Osteocyte (in vitro differentiated cells): ENCODE results near the gene KRTAP5-10. TPM values are rescaled to one million over a fixed set of nuclear protein-coding genes. Genes with fewer than 3 reads are reported as not detected.
"Not testable (repeated sequence)": the region's sequence is repeated elsewhere in the genome, so short reads cannot be mapped to it uniquely, and the experiment has no call there.

Experiments
- DNase-seq: peaks from one replicate; pipeline ENCODE4 v3.0.0; 2021; ENCODE audit warnings: mixed read lengths; ENCODE audit not compliant: unreplicated experiment; ENCODE audit errors: extremely low spot score
- H3K27ac Mint-ChIP-seq: one replicate; pipeline ENCODE4 v1.8.0; 2021; ENCODE audit warnings: mild to moderate bottlenecking, mixed read lengths; ENCODE audit not compliant: unreplicated experiment
- H3K27me3 Mint-ChIP-seq: one replicate; pipeline ENCODE4 v1.8.0; 2021; ENCODE audit warnings: mixed read lengths; ENCODE audit not compliant: unreplicated experiment
- H3K36me3 Mint-ChIP-seq: one replicate; pipeline ENCODE4 v1.8.0; 2021; ENCODE audit warnings: mixed read lengths; ENCODE audit not compliant: unreplicated experiment
- H3K4me1 Mint-ChIP-seq: one replicate; pipeline ENCODE4 v1.8.0; 2021; ENCODE audit warnings: mixed read lengths; ENCODE audit not compliant: unreplicated experiment
- H3K4me3 Mint-ChIP-seq: one replicate; pipeline ENCODE4 v1.8.0; 2021; ENCODE audit warnings: mild to moderate bottlenecking, moderate library complexity, mixed read lengths; ENCODE audit not compliant: unreplicated experiment
- H3K9me3 Mint-ChIP-seq: one replicate; pipeline ENCODE4 v1.8.0; 2021; ENCODE audit warnings: mixed read lengths; ENCODE audit not compliant: unreplicated experiment
- total RNA-seq: library from RNA; stranded (reverse); gene quantifications from 2 replicates; pipeline ENCODE4 v1.2.1, GENCODE V29; 2021
- TF ChIP-seq, protein P1 (sequence below): fragments of 200-600 bp; sonication (generic); IDR thresholded peaks from 2 replicates; pipeline ENCODE4 v1.5.0; 2021; ENCODE audit warnings: antibody characterized with exemption, mild to moderate bottlenecking, moderate library complexity

KRTAP5-10 gene
- total RNA-seq, 1 donor from 2014 or later = 0.30 TPM

DNA sequence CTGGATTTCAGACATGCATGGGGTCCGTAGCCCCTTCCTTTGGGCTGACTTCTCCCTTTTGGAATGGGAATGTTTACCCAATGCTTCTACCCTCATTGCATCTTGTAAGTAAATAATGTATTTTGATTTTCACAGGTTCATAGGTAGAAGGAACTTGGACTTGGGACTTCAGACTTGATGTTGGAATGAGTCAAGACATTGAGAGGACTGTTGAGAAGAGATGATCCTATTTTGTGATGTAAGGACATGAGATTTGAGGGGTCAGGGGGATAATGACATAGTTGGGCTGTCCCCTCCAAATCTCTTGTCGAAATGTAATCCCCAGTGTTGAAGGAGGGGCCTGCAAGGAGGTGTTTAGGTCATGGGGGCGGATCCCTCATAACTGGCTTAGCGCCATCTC lies 933 bp upstream of the KRTAP5-10 start:
- no peak for DNase-seq
- H3K36me3 Mint-ChIP-seq = peaks cover 2% of the 10 kb centered on the region
- peaks cover 48% of the 10 kb centered on the region for H3K27me3 Mint-ChIP-seq
- peaks cover 10% of the 10 kb centered on the region for H3K9me3 Mint-ChIP-seq
- no peak overlapping the region for H3K27ac Mint-ChIP-seq
- no peaks in the 10 kb centered on the region for H3K4me1 Mint-ChIP-seq
- TF ChIP-seq, protein P1, sequence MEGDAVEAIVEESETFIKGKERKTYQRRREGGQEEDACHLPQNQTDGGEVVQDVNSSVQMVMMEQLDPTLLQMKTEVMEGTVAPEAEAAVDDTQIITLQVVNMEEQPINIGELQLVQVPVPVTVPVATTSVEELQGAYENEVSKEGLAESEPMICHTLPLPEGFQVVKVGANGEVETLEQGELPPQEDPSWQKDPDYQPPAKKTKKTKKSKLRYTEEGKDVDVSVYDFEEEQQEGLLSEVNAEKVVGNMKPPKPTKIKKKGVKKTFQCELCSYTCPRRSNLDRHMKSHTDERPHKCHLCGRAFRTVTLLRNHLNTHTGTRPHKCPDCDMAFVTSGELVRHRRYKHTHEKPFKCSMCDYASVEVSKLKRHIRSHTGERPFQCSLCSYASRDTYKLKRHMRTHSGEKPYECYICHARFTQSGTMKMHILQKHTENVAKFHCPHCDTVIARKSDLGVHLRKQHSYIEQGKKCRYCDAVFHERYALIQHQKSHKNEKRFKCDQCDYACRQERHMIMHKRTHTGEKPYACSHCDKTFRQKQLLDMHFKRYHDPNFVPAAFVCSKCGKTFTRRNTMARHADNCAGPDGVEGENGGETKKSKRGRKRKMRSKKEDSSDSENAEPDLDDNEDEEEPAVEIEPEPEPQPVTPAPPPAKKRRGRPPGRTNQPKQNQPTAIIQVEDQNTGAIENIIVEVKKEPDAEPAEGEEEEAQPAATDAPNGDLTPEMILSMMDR = no peak
- H3K4me3 Mint-ChIP-seq = no peak overlapping the region

DNA sequence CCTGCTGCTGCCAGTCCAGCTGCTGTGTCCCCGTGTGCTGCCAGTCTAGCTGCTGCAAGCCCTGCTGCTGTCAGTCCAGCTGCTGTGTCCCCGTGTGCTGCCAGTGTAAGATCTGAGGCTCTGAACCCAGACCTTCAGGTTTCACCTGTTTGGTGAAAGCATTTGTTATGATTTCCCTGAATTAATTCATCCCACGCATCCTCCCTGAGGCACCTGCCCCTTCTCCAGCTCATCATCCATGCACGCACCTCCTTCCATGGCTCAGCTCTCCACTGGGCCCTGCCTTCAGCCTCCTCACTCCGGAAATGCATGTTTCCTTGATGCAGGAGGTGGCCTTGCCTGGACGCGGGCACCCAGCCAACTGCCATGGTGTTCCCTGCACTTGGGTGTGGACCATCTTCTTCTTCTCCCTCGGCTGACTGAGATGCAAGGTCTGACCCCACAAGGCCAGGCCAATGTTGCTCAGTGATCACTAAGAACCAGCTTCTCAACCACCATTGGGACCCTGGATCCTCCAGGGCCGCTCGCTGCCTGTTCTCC lies 788 bp downstream of the KRTAP5-10 start:
- DNase-seq = no peak
- H3K27me3 Mint-ChIP-seq = peaks cover 48% of the 10 kb centered on the region
- no peaks in the 10 kb centered on the region for H3K4me1 Mint-ChIP-seq
- peaks cover 6% of the 10 kb centered on the region for H3K9me3 Mint-ChIP-seq
- H3K4me3 Mint-ChIP-seq = no peak overlapping the region
- TF ChIP-seq, protein P1 = no peak
- H3K36me3 Mint-ChIP-seq = peaks cover 2% of the 10 kb centered on the region
- no peak overlapping the region for H3K27ac Mint-ChIP-seq

DNA sequence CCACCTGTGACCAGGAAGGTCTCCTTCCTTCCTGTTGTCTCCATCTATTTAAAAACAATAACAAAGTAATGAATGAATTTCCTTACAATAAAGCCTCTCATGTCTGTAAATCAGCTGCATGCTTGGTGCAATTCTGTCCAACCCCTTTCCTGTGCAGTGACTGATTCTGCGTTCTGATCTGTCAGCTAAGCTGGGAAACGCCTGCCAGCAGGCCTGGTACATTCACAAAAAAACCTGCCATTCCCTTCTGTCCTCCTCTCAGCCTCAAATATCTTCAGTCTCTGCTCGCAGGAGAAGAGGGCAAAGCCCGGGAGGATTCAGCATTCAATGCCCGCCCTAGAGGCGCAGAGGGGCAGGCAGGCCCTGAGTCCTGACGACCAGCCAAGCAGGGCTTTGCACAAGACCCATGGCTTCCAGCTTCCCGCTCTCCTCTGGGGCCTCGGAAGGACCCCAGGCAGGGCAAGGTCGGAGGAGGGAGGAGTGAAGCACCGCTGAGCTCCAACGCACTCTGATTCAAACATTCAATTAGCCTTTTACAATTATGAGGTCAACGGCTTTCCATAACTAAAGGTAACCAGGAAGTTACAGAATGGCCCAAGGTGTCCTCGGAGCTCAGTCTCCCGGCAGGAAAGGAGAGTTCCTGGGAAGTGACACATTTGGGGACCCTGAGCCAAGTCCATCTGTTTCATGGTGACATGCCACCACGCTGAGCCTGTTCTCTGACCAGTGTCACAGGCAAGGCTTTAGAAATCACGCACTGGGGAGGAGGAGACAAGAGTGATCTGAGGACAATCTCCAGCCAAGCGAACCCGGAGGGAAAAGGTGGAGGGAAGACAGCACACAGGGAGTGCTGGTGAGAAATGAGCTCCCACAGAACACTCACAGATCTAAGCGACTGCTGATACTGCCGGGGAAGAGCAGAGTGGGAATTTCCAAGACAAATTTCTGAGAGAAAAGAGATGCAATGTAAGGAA lies 1.6 kb downstream of the KRTAP5-10 start:
- not testable (repeated sequence) for H3K9me3 Mint-ChIP-seq, DNase-seq, H3K4me3 Mint-ChIP-seq, H3K27ac Mint-ChIP-seq, H3K36me3 Mint-ChIP-seq, H3K4me1 Mint-ChIP-seq
- peaks cover 47% of the 10 kb centered on the region for H3K27me3 Mint-ChIP-seq

DNA sequence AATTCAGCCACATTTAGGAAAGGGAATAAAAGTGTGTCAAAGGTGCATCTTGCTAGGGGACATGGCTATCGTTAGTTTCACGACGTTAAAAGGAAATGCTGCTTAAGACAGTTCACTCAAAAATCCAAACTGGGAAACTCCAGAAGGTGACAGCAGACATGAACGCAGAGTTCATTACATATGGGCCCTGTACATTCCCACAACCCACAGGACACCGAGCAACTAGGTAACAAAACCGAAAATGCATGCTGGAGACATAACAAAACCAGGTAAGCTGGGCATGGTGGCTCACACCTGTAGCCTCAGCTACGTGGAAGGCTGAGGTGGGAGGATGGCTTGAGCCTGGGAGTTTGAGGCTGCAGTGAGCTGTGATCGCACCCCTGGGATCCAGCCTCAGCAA lies 2.3 kb downstream of the KRTAP5-10 start:
- H3K4me1 Mint-ChIP-seq = not testable (repeated sequence)

DNA sequence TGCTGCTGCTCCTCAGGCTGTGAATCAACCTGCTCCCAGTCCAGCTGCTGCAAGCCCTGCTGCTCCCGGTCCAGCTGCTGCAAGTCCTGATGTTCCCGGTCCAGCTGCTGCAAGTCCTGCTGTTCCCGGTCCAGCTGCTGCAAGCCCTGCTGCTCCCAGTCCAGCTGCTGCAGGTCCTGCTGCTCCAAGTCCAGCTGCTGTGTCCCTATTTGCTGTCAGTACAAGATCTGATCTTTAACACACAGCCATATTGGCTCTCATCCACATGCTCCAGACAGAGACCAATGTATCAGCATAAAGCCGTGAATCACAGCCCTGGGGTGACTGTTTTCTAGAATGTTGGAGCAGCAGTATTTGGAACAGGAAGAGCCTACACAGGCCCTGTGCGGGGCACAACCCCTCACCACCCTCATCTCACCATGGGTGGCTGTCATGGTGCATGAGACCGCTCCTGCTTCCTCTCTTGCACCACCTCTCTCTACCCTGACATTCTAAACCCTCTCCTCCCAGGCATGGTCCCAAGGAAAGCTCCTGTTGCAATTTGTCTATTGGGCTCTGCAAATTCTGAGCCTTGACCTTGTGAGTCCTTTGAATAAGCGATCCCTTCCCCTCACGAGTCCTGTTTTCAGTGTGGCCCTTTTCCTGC lies 3.5 kb downstream of the KRTAP5-10 start:
- Mint-ChIP-seq H3K27me3 (peaks cover 38% of the 10 kb centered on the region), H3K36me3 (no peaks in the 10 kb centered on the region), H3K27ac (no peak overlapping the region), H3K4me3 (no peak overlapping the region), H3K4me1 (no peaks in the 10 kb centered on the region), H3K9me3 (no peaks in the 10 kb centered on the region)
- no peak for DNase-seq
- TF ChIP-seq, protein P1 = no peak

More for the DNA sequence above, 2.3 kb downstream of the KRTAP5-10 start:
- H3K36me3 Mint-ChIP-seq, H3K9me3 Mint-ChIP-seq, DNase-seq, H3K4me3 Mint-ChIP-seq, H3K27ac Mint-ChIP-seq: not testable (repeated sequence)
- H3K27me3 Mint-ChIP-seq = peaks cover 44% of the 10 kb centered on the region

DNA sequence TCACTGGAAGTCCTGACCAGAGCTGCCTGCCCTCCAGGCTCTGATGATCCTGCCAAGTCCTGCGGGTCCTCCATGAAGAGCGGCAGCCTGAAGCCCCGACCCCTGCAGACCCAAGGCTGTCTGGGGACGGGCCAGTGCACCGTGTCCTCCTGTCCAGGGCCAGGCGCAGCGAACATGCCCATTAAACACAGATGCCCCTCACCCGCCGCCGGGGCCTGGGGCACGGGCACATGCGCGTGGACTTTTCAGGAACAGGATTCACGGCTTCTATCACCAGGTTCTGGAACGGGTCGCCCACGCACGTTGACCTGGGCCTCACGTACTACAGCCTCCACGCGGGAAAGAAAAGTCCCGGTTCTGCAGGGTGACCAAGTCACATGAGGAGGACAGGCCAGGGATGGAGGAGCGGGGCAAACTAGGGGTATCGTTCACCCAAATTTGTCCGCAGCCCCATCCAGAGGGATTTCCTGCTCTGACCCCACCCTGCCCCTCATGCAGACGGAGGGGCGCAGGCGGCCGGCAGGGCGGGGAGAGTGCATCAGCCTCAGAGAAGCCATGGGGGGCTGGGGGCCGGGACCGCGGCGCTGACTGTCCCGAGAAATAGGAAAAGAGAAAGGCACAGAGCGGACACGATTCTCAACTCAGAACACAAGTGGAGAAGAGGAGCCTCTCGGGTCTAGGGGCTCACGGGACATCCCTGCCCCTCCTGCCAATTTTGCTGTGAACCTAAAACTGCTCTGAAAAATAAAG lies 5.9 kb downstream of the KRTAP5-10 start:
- not testable (repeated sequence) for H3K4me1 Mint-ChIP-seq, H3K4me3 Mint-ChIP-seq

More for the DNA sequence above, 5.9 kb downstream of the KRTAP5-10 start:
- H3K36me3 Mint-ChIP-seq, DNase-seq, H3K27ac Mint-ChIP-seq, H3K9me3 Mint-ChIP-seq: not testable (repeated sequence)
- H3K27me3 Mint-ChIP-seq = peaks cover 30% of the 10 kb centered on the region
